NCI-H1930 (cell line): ENCODE measurements around the gene ARID1B.

Experiments
- DNase-seq, 2 experiments: peaks; one replicate each; lab custom pipeline; 2025; lab: John Stamatoyannopoulos, UW

Gene ARID1B

GRCh38 chr6:156773935-156774852 is 3.0 kb upstream of the ARID1B start:
- no peak for DNase-seq

GRCh38 chr6:156774863-156775405 is 2.2 kb upstream of the ARID1B start:
- peak in 1 of 2 experiments; percentile 12 for DNase-seq

GRCh38 chr6:156775717-156776116 is 1.5 kb upstream of the ARID1B start:
- DNase-seq: no peak

- DNase-seq: no peak
These were observed 723 bp upstream of the ARID1B start for GRCh38 chr6:156776470-156776839.

GRCh38 chr6:156777577-156778453 is 637 bp downstream of the ARID1B start:
- peak in 1 of 2 experiments; percentile 19 for DNase-seq

- DNase-seq: no peak
These were observed 1.5 kb downstream of the ARID1B start for GRCh38 chr6:156778454-156779205.

GRCh38 chr6:156779206-156780094 is 2.3 kb downstream of the ARID1B start:
- DNase-seq: no peak

- DNase-seq: peak; percentile 26 to 71
These were observed 3.0 kb downstream of the ARID1B start for GRCh38 chr6:156780102-156780641.

GRCh38 chr6:156780962-156781853 is 4.0 kb downstream of the ARID1B start:
- no peak for DNase-seq

GRCh38 chr6:156781861-156782631 is 4.9 kb downstream of the ARID1B start:
- DNase-seq: no peak

GRCh38 chr6:156782691-156783320 is 5.6 kb downstream of the ARID1B start:
- no peak for DNase-seq

GRCh38 chr6:156783958-156784357 is 6.8 kb downstream of the ARID1B start:
- no peak for DNase-seq

GRCh38 chr6:156786652-156787051 is 9.5 kb downstream of the ARID1B start:
- no peak for DNase-seq

GRCh38 chr6:156787569-156788492 is 10.7 kb downstream of the ARID1B start:
- no peak for DNase-seq

GRCh38 chr6:156789081-156789943 is 12.1 kb downstream of the ARID1B start:
- no peak for DNase-seq

GRCh38 chr6:156790711-156791319 is 13.6 kb downstream of the ARID1B start:
- no peak for DNase-seq
